ENCODE data around the gene C19orf25.

GRCh38 chr19:1526979-1527649, 48.1 kb upstream of the C19orf25 start:
- TF ChIP-seq POLR2A (IDR thresholded peaks at IDR 0.05) (no peak), CTCF (IDR thresholded peaks at IDR 0.05) (no peak)

Data from Peyer's patch (tissue), 4 donors.